Hepatocyte (in vitro differentiated cells): ENCODE data around the gene KRTAP5-2. TPM values are rescaled to one million over a fixed set of nuclear protein-coding genes. Genes with fewer than 3 reads are reported as not detected.

ENCODE experiments used
- DNase-seq: peaks from one replicate; pipeline ENCODE4 v3.0.0-alpha.2; 2016; ENCODE audit warnings: low spot score
- H2AFZ ChIP-seq: fragments of 200-600 bp; sonication (generic); 2 replicates; pipeline ENCODE4 v1.6.0; 2016; ENCODE audit warnings: antibody characterized with exemption, mild to moderate bottlenecking
- H3K27ac ChIP-seq: fragments of 200-600 bp; sonication (generic); 2 replicates; pipeline ENCODE4 v1.5.1; 2016; ENCODE audit warnings: mild to moderate bottlenecking
- H3K27me3 ChIP-seq: fragments of 200-600 bp; sonication (generic); 2 replicates; pipeline ENCODE4 v1.6.1; 2016
- H3K36me3 ChIP-seq: fragments of 200-600 bp; sonication (generic); replicated peaks from 2 replicates; pipeline ENCODE4 v1.5.1; 2016; ENCODE audit warnings: low read depth; ENCODE audit not compliant: insufficient read depth
- H3K4me1 ChIP-seq: fragments of 200-600 bp; sonication (generic); 2 replicates; pipeline ENCODE4 v1.5.1; 2016; ENCODE audit warnings: mild to moderate bottlenecking, moderate library complexity; ENCODE audit not compliant: insufficient read depth
- H3K4me2 ChIP-seq: fragments of 200-600 bp; sonication (generic); 2 replicates; pipeline ENCODE4 v1.6.0; 2016
- H3K4me3 ChIP-seq: fragments of 200-600 bp; sonication (generic); 2 replicates; pipeline ENCODE4 v1.5.1; 2016; ENCODE audit warnings: mild to moderate bottlenecking
- H3K79me2 ChIP-seq: fragments of 200-600 bp; sonication (generic); 2 replicates; pipeline ENCODE4 v1.6.0; 2017; ENCODE audit warnings: mild to moderate bottlenecking
- H3K9me2 ChIP-seq: fragments of 200-600 bp; sonication (generic); replicated peaks from 2 replicates; pipeline ENCODE4 v1.6.0; 2017; ENCODE audit warnings: mild to moderate bottlenecking; ENCODE audit not compliant: insufficient read depth
- H3K9me3 ChIP-seq: fragments of 200-600 bp; sonication (generic); 2 replicates; pipeline ENCODE4 v1.5.1; 2016; ENCODE audit warnings: low read depth, mild to moderate bottlenecking
- H4K20me1 ChIP-seq: fragments of 200-600 bp; sonication (generic); 2 replicates; pipeline ENCODE4 v1.6.0; 2016; ENCODE audit warnings: mild to moderate bottlenecking; ENCODE audit not compliant: insufficient read depth, poor library complexity, severe bottlenecking
- CTCF ChIP-seq: fragments of 200-600 bp; sonication (generic); IDR thresholded peaks from 2 replicates; pipeline ENCODE4 v1.5.1; 2016; ENCODE audit warnings: antibody characterized with exemption, mild to moderate bottlenecking; ENCODE audit not compliant: poor library complexity
- EZH2 ChIP-seq: fragments of 200-600 bp; sonication (generic); IDR thresholded peaks from 2 replicates; pipeline ENCODE4 v1.6.1; 2016; ENCODE audit warnings: antibody characterized with exemption, mild to moderate bottlenecking, borderline replicate concordance
- EZH2phosphoT487 ChIP-seq: fragments of 200-600 bp; sonication (generic); IDR thresholded peaks from one replicate; pipeline ENCODE4 v1.6.1; 2018; ENCODE audit warnings: antibody characterized with exemption, mild to moderate bottlenecking, low read depth, moderate library complexity; ENCODE audit not compliant: unreplicated experiment, severe bottlenecking
- WGBS: methylation state at CpG from one replicate; pipeline ENCODE4 v1.1.6; 2016; ENCODE audit warnings: low lambda C conversion rate; ENCODE audit errors: missing lambda C conversion rate; 5-methylcytosine and 5-hydroxymethylcytosine counted together
- polyA plus RNA-seq: library from polyadenylated mRNA; unstranded; fragments of >200 nt; fragmentation: Nextera tagmentation; extraction: Ambion mirVana; gene quantifications from 2 replicates; pipeline ENCODE4 v1.2.1, GENCODE V29; 2016
- total RNA-seq: library from RNA; depleted of rRNA; stranded (reverse); fragments of >200 nt; gene quantifications from 2 replicates; pipeline ENCODE4 v1.2.3, GENCODE V29; 2014

Gene KRTAP5-2
- total and polyA plus RNA-seq, 2 experiments from 2014 or later: not detected

GRCh38 chr11:1547467-1548098 lies 50.5 kb downstream of the KRTAP5-2 start:
- H3K4me1 ChIP-seq: peaks cover 20% of the 10 kb centered on the region
- H3K9me2 ChIP-seq: no peaks in the 10 kb centered on the region
- no peak overlapping the region for H3K4me3 ChIP-seq
- DNase-seq: no peak
- 28% methylated on average over 20 of the region's 33 CpGs for WGBS
- peak overlapping the region; percentile 80 for H3K27ac ChIP-seq
- no peaks in the 10 kb centered on the region for H4K20me1 ChIP-seq
- H3K4me2 ChIP-seq: peak overlapping the region; percentile 99
- no peaks in the 10 kb centered on the region for H3K79me2 ChIP-seq
- no peaks in the 10 kb centered on the region for H3K36me3 ChIP-seq
- peaks cover 27% of the 10 kb centered on the region for H3K27me3 ChIP-seq
- H2AFZ ChIP-seq: no peak overlapping the region
- no peak for TF ChIP-seq EZH2
- TF ChIP-seq EZH2phosphoT487: no peak
- no peak for TF ChIP-seq CTCF
- H3K9me3 ChIP-seq: no peaks in the 10 kb centered on the region

Other genes with a start within 250 kb of the KRTAP5-2 start
- gene BRSK2, start 208.4 kb downstream of the KRTAP5-2 start, total RNA-seq: 4.7 and 6.8 TPM in 2 replicates
- 13.6 and 15.1 TPM in 2 replicates for gene BRSK2, start 208.4 kb downstream of the KRTAP5-2 start, polyA plus RNA-seq
- 12.5 and 18.5 TPM in 2 replicates for gene MOB2, start 111.5 kb downstream of the KRTAP5-2 start, total RNA-seq
- 37.5 and 48.2 TPM in 2 replicates for gene MOB2, start 111.5 kb downstream of the KRTAP5-2 start, polyA plus RNA-seq
- 7.9 and 8.0 TPM in 2 replicates for gene DUSP8, start 26.0 kb downstream of the KRTAP5-2 start, total RNA-seq
- gene DUSP8, start 26.0 kb downstream of the KRTAP5-2 start, polyA plus RNA-seq: 13.0 and 17.7 TPM in 2 replicates
- gene KRTAP5-1, start 13.0 kb downstream of the KRTAP5-2 start, total RNA-seq: not detected in 2 replicates
- gene KRTAP5-1, start 13.0 kb downstream of the KRTAP5-2 start, polyA plus RNA-seq: 0.28 TPM in 1 of 2 replicates, not detected in the other
- not detected in 2 replicates for gene KRTAP5-3, start 10.2 kb upstream of the KRTAP5-2 start, total RNA-seq
- not detected in 2 replicates for gene KRTAP5-3, start 10.2 kb upstream of the KRTAP5-2 start, polyA plus RNA-seq
- gene KRTAP5-4, start 23.8 kb upstream of the KRTAP5-2 start, total RNA-seq: not detected in 2 replicates
- gene KRTAP5-4, start 23.8 kb upstream of the KRTAP5-2 start, polyA plus RNA-seq: not detected in 2 replicates
- not detected in 2 replicates for gene KRTAP5-5, start 31.5 kb upstream of the KRTAP5-2 start, total RNA-seq
- 0.39 and 0.54 TPM in 2 replicates for gene KRTAP5-5, start 31.5 kb upstream of the KRTAP5-2 start, polyA plus RNA-seq
- not detected in 2 replicates for gene KRTAP5-6, start 98.9 kb upstream of the KRTAP5-2 start, total RNA-seq
- gene KRTAP5-6, start 98.9 kb upstream of the KRTAP5-2 start, polyA plus RNA-seq: not detected in 2 replicates
- 1.1 and 1.4 TPM in 2 replicates for gene IFITM10, start 152.3 kb upstream of the KRTAP5-2 start, total RNA-seq
- 0.89 and 1.9 TPM in 2 replicates for gene IFITM10, start 152.3 kb upstream of the KRTAP5-2 start, polyA plus RNA-seq
- gene CTSD, start 165.6 kb upstream of the KRTAP5-2 start, total RNA-seq: 507 and 562 TPM in 2 replicates
- 1,181 and 1,283 TPM in 2 replicates for gene CTSD, start 165.6 kb upstream of the KRTAP5-2 start, polyA plus RNA-seq
- gene SYT8, start 236.7 kb upstream of the KRTAP5-2 start, total RNA-seq: 2.6 and 6.3 TPM in 2 replicates
- 29.2 and 42.1 TPM in 2 replicates for gene SYT8, start 236.7 kb upstream of the KRTAP5-2 start, polyA plus RNA-seq
- gene TNNI2, start 240.7 kb upstream of the KRTAP5-2 start, total RNA-seq: 0.73 and 2.4 TPM in 2 replicates
- gene TNNI2, start 240.7 kb upstream of the KRTAP5-2 start, polyA plus RNA-seq: 5.5 and 10.9 TPM in 2 replicates